ENCODE data around the gene MEN1.

DNA sequence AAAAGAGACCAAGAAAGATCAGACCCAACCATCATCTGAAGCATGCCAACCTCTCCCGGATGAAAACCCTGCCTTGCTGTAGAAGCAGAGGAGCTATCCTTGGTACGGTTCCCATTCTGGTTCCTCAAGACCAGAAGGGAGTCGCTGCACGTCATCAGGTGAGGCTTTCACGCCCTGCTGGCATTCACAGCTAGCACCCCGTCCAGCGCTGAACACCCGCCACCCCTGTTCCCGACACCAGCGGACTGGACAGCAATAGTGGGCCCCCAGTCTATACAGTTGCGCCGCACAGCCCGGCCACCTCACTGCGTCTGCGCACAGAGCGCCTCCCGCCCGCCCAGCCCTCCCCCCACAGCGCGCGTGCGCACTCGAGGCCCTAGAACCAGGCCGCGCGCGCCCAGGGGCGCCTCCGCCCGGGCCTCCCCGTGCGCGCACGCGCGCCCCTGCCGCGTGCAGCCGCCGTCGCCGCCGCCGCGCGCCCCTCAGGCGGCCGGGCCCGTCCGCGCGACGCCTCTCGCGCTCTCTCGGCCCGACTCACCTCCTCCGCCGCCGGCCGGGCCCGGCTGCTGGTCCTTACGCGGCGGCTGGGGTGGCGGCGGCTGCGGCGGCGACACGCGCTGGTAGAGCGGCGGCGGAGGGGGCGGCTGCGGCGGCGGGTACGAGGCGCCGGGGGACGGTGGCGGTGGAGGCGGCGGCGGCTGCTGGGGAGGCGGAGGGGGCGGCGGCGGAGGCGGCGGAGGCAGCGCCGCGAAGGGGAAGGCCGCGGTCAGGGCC, 32.7 kb downstream of the MEN1 start:
- TF ChIP-seq, protein P1, sequence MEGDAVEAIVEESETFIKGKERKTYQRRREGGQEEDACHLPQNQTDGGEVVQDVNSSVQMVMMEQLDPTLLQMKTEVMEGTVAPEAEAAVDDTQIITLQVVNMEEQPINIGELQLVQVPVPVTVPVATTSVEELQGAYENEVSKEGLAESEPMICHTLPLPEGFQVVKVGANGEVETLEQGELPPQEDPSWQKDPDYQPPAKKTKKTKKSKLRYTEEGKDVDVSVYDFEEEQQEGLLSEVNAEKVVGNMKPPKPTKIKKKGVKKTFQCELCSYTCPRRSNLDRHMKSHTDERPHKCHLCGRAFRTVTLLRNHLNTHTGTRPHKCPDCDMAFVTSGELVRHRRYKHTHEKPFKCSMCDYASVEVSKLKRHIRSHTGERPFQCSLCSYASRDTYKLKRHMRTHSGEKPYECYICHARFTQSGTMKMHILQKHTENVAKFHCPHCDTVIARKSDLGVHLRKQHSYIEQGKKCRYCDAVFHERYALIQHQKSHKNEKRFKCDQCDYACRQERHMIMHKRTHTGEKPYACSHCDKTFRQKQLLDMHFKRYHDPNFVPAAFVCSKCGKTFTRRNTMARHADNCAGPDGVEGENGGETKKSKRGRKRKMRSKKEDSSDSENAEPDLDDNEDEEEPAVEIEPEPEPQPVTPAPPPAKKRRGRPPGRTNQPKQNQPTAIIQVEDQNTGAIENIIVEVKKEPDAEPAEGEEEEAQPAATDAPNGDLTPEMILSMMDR (IDR thresholded peaks at IDR 0.05; ENCODE audit: low read length), result no peak
- no peak for TF ChIP-seq EZH2 (optimal IDR thresholded peaks at IDR 0.05; ENCODE audit: low read depth, low read length)
- TF ChIP-seq EZH2phosphoT487 (IDR thresholded peaks at IDR 0.05; ENCODE audit: low read length), result no peak
